Activated CD8-positive, alpha-beta T cell treated with anti-CD3 and anti-CD28 coated beads, Interleukin-2, amount 10 ng/mL, durations not matched to agents 7 days and 5 days (primary cell): ENCODE results near the gene C2CD2. TPM values are rescaled to one million over a fixed set of nuclear protein-coding genes. Genes with fewer than 3 reads are reported as not detected.
"Not testable (repeated sequence)": the region's sequence is repeated elsewhere in the genome, so short reads cannot be mapped to it uniquely, and the experiment has no call there.

Experiments used
- ATAC-seq: fragments of 150-1000 bp; cut with Tn5 transposase; one replicate; pipeline ENCODE4 v1.10.0; 2021; ENCODE audit warnings: moderate library complexity
- CTCF ChIA-PET: fragments of 350-600 bp; sonication (Branson Sonifier 250); formaldehyde crosslinking; loops from one replicate; lab custom pipeline; 2021; ENCODE audit warnings: antibody characterized with exemption; lab: Charles Lee
- POLR2A ChIA-PET: fragments of 350-600 bp; sonication (Branson Sonifier 250); formaldehyde crosslinking; loops from one replicate; lab custom pipeline; 2021; ENCODE audit warnings: antibody characterized with exemption; lab: Charles Lee
- DNase-seq: peaks from one replicate; pipeline ENCODE4 v3.0.0-alpha.2; 2020
- H3K27ac Mint-ChIP-seq: one replicate; pipeline ENCODE4 v1.8.0; 2021; ENCODE audit warnings: mild to moderate bottlenecking, mixed read lengths
- H3K27me3 Mint-ChIP-seq: one replicate; pipeline ENCODE4 v1.8.0; 2021; ENCODE audit warnings: low read depth, mixed read lengths
- H3K36me3 Mint-ChIP-seq: one replicate; pipeline ENCODE4 v1.8.0; 2021; ENCODE audit warnings: low read depth, mixed read lengths
- H3K4me1 Mint-ChIP-seq: one replicate; pipeline ENCODE4 v1.8.0; 2021; ENCODE audit warnings: low read depth, mixed read lengths
- H3K4me3 Mint-ChIP-seq: one replicate; pipeline ENCODE4 v1.8.0; 2021; ENCODE audit warnings: mild to moderate bottlenecking, mixed read lengths
- H3K9me3 Mint-ChIP-seq: one replicate; pipeline ENCODE4 v1.8.0; 2022; ENCODE audit warnings: mixed read lengths; ENCODE audit not compliant: insufficient read depth
- total RNA-seq, 2 experiments: library from RNA; stranded (reverse); gene quantifications; one replicate each; pipeline ENCODE4 v1.2.3, GENCODE V29; 2021

Gene C2CD2
- total RNA-seq, 2 experiments from 2014 or later, result 5.5 to 5.6 TPM

DNA sequence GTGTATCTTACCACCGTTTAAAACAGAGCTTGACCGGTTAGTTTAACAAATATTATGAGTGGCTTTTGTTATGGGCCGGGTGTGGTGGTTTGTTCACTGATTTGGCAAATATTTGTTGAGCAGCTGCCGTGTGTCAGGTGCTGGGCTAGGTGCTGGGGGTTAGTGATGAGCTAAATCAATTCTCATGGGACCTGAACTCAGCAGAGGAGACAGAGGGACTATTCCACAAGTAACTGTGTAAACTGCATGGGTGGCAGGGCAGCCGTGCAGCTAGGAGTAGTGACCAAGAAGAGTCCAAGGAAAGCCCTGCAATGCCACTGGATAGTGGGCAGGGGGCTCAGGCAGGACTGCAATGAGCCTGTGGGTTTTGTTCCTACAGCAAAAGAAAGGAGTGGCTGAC, 11.2 kb upstream of the C2CD2 start:
- ChIA-PET POLR2A (no interaction called here), CTCF (no interaction called here)
- no peak for DNase-seq
- Mint-ChIP-seq H3K4me3 (no peak overlapping the region), H3K27me3 (peaks cover 9% of the 10 kb centered on the region), H3K36me3 (no peaks in the 10 kb centered on the region), H3K27ac (no peak overlapping the region), H3K4me1 (peaks cover 11% of the 10 kb centered on the region), H3K9me3 (no peaks in the 10 kb centered on the region)
- ATAC-seq, result no peak

DNA sequence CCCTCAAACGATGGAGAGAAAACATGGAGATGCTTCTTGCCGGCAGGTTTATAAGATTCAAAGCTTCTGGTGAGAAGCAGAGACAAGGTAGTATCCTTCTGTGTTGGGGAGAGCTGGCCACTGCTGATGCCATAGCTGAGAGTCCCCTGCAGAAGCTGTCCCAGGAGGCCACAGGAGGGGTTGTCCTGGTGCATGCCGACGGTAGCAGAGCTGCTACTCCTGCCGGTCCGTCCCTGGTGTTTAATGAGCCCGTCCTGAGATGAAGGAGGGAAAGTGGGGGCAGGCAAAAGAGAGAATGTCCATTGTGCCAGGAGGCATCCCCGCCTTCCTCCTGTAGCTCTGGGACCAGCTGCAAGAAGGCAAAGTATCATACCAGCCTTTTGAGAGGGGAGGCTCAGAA, 10.4 kb upstream of the C2CD2 start:
- Mint-ChIP-seq H3K4me1 (peaks cover 11% of the 10 kb centered on the region), H3K36me3 (no peaks in the 10 kb centered on the region), H3K27me3 (peaks cover 9% of the 10 kb centered on the region), H3K4me3 (no peak overlapping the region), H3K27ac (no peak overlapping the region), H3K9me3 (no peaks in the 10 kb centered on the region)
- ChIA-PET CTCF (no interaction called here), POLR2A (no interaction called here)
- DNase-seq, result no peak
- ATAC-seq, result no peak

DNA sequence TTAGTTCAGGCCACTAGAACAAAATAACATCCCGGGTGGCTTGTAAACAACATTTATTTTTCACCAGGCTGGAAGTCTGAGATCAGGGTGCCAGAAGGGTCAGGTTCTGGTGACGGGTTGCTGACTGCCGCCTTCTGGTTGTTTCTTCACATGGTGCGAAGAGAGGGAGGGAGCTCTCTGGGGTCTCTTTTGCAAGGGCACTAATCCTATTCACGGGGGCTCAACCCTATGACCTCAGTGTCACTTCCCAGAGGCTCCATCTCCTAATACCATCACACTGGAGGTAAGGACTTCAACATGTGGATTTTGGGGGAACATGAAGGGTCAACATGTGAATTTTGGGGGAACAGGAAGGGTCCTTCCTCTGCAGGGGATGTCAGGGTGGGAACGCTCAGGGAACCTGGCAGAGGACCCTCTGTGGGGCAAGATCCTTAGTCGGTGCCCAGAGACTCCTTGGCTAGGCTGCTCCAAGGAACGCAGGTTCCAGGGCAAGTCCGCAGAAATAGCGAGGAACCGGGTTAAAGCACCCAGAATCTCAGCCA, 8.7 kb upstream of the C2CD2 start:
- Mint-ChIP-seq H3K27ac (no peak overlapping the region), H3K4me3 (no peak overlapping the region), H3K9me3 (no peaks in the 10 kb centered on the region), H3K27me3 (peaks cover 9% of the 10 kb centered on the region), H3K4me1 (peaks cover 13% of the 10 kb centered on the region), H3K36me3 (no peaks in the 10 kb centered on the region)
- POLR2A ChIA-PET, result no interaction called here
- ATAC-seq, result no peak
- no peak for DNase-seq
- CTCF ChIA-PET, result no interaction called here

DNA sequence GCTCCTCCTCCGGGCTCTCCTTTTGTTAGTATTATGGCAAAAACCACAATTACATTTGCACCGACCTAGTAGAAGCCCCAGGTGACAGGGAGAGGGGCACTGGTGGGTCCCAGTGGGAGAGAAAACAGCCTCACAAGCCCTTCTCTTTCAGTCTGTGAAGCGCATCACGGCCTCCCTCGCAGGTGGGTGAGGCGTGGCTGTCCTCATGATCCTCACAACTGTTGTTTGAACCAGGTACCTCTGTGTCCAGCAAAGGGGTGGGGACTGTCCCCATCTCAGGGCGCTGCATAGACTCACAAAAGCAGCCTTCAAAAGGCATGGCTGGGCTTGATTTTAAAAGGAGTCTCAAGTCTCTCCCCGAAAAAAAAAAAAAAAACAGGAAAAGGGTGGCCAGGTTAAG, 7.9 kb upstream of the C2CD2 start:
- peaks cover 9% of the 10 kb centered on the region for H3K27me3 Mint-ChIP-seq
- H3K4me3 Mint-ChIP-seq, result no peak overlapping the region
- ChIA-PET CTCF (no interaction called here), POLR2A (interaction anchor here (1.6 kb wide), 1 partner anchor 12 kb away, joined by 4 read pairs; no protein-coding TSS in a partner anchor)
- peaks cover 20% of the 10 kb centered on the region for H3K4me1 Mint-ChIP-seq
- no peaks in the 10 kb centered on the region for H3K9me3 Mint-ChIP-seq
- ATAC-seq (no peak), DNase-seq (no peak)
- no peaks in the 10 kb centered on the region for H3K36me3 Mint-ChIP-seq
- no peak overlapping the region for H3K27ac Mint-ChIP-seq

DNA sequence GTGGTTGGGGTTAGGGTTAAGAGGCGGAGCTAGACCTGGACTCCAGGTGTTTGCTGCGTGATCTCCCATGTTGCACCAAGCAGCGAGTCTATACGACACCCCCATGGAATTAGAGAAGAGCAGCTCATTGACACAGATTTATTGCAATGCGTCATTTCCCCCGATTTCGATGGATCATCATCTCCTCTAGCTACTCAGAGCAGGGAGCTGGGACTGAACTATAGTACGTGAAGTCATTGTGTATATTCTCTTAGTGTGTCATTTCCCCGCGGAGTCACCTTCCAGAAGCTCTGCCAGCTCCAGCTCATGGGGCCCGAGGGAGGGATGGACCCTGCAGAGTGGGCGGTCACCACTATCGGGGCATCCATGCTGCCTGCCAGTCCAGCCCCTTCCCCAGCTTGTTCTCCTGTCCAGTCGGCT, 7.5 kb upstream of the C2CD2 start:
- Mint-ChIP-seq H3K27me3 (peaks cover 9% of the 10 kb centered on the region), H3K4me3 (no peak overlapping the region), H3K27ac (no peak overlapping the region), H3K9me3 (no peaks in the 10 kb centered on the region), H3K36me3 (no peaks in the 10 kb centered on the region), H3K4me1 (peaks cover 24% of the 10 kb centered on the region)
- ChIA-PET CTCF (no interaction called here), POLR2A (interaction anchor here (1.6 kb wide), 1 partner anchor 12 kb away, joined by 4 read pairs; no protein-coding TSS in a partner anchor)
- DNase-seq (no peak), ATAC-seq (no peak)

DNA sequence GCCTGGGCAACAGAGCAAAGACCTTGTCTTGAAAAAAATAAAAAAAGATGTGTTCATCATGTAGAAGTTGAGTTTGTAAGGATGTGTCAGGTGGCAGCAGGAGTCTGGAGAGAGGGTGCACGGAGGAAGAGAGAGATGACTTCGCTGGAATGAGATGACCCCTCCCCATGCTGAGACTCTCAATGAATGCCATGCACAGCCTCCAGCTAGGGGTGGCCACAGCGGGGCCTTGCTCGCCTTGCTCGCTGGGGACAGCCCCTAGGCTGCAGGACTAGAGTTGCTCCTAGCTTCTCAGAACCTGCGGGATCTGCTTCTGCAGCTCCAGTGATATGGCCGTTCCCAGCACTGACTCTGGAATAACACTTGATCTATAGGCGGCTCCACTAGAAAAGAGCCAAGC, 6.6 kb upstream of the C2CD2 start:
- H3K27me3 Mint-ChIP-seq, result peaks cover 9% of the 10 kb centered on the region
- H3K27ac Mint-ChIP-seq, result no peak overlapping the region
- H3K9me3 Mint-ChIP-seq, result no peaks in the 10 kb centered on the region
- no peaks in the 10 kb centered on the region for H3K36me3 Mint-ChIP-seq
- DNase-seq, result no peak
- ChIA-PET CTCF (no interaction called here), POLR2A (interaction anchor here (1.6 kb wide), 1 partner anchor 13 kb away, joined by 4 read pairs; no protein-coding TSS in a partner anchor)
- H3K4me3 Mint-ChIP-seq, result no peak overlapping the region
- peaks cover 24% of the 10 kb centered on the region for H3K4me1 Mint-ChIP-seq
- ATAC-seq, result no peak

DNA sequence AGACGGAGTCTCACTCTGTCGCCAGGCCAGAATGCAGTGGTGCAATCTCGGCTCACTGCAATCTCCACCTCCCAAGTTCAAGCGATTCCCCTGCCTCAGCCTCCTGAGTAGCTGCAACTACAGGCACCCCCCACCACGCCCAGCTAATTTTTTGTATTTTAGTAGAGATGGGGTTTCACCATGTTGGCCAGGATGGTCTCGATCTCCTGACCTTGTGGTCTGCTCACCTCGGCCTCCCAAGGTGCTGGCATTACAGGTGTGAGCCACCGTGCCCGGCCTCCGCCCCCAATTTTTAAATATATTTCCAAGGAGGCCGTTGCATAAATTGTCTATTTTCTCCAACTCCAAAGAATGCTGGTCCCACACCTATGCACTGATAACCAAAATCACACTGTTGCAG, 5.9 kb upstream of the C2CD2 start:
- H3K4me3 Mint-ChIP-seq, H3K36me3 Mint-ChIP-seq, H3K9me3 Mint-ChIP-seq, POLR2A ChIA-PET, DNase-seq, ATAC-seq, CTCF ChIA-PET, H3K27ac Mint-ChIP-seq: not testable (repeated sequence)
- peaks cover 14% of the 10 kb centered on the region for H3K27me3 Mint-ChIP-seq
- H3K4me1 Mint-ChIP-seq, result peaks cover 24% of the 10 kb centered on the region

DNA sequence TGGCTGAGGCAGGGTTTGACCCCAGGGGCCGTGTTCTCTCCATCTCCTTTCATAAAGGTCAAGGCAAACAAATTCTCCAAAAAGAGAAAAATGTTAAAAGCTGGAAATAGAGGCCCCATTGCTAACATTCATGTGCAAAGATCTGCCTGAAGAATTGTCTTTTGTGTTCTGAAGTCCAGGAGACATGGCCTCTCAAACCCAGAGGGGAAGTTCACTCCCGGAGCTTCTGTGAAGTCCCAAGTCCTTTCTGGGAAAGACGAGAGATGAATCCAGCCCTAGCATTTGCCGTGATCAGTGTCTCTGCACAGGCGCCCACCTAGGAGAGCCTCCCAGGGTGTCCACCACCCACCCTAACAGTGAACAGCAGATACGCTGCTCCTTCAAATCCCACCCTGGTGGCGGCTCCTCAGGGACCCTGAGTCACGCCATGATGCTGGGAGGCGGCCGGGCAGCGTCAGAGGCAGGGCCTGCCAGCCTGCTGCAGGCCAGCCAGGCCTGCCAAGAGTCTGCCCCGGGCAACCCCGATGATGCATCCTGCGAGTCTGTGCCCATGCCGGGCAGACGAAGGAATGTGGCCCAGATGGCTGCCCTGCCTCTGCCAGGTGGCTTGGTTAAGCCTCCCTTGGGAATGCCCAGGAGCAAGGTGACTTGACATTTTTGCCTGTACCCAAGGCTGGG, 5.2 kb upstream of the C2CD2 start:
- Mint-ChIP-seq H3K36me3 (no peaks in the 10 kb centered on the region), H3K9me3 (no peaks in the 10 kb centered on the region), H3K27ac (no peak overlapping the region), H3K4me1 (peaks cover 30% of the 10 kb centered on the region), H3K4me3 (no peak overlapping the region), H3K27me3 (peaks cover 20% of the 10 kb centered on the region)
- ChIA-PET POLR2A (no interaction called here), CTCF (no interaction called here)
- ATAC-seq (no peak), DNase-seq (no peak)

DNA sequence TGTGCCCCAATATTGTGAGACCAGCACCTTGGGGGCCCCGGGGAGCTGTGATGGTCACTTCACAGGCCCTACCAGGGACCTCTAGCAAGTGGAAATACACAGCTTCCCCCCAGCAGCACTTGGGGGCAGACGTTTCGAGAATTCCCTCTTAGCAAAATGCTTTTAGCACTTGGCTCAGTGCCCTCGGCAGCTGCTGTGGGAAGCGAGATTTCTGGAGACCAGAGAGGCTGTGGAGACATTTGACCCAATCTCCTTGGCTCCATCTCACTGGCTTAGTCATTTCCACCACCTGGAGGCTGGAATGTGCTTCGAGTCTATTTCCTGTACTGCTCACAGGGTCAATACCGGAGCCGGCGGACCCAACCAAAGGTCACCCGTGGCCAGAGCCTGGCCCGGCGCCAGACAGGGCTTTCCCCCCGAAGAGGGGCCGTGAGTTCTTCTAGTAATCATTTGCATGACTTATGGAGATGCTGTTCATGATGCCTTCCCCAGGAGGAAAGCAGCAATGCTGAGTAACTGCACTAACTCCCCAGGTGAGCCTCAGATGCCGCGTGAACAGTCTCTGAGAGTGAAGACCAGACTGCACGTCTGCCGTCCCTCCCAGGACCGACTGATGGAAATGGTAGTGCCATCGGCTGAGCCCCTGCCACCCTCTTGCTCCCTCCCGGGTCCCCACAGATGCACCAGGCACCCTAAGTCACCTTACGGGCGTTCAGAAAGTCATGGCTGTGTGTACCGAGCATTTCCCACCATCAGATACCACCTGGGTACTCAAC, 4.4 kb upstream of the C2CD2 start:
- ChIA-PET CTCF (interaction anchor here (1.5 kb wide), 1 partner anchor 29 kb away, joined by 4 read pairs; no protein-coding TSS in a partner anchor), POLR2A (no interaction called here)
- Mint-ChIP-seq H3K36me3 (no peaks in the 10 kb centered on the region), H3K9me3 (no peaks in the 10 kb centered on the region), H3K4me3 (no peak overlapping the region), H3K27ac (no peak overlapping the region), H3K27me3 (peaks cover 20% of the 10 kb centered on the region), H3K4me1 (peaks cover 30% of the 10 kb centered on the region)
- DNase-seq (no peak), ATAC-seq (no peak)

DNA sequence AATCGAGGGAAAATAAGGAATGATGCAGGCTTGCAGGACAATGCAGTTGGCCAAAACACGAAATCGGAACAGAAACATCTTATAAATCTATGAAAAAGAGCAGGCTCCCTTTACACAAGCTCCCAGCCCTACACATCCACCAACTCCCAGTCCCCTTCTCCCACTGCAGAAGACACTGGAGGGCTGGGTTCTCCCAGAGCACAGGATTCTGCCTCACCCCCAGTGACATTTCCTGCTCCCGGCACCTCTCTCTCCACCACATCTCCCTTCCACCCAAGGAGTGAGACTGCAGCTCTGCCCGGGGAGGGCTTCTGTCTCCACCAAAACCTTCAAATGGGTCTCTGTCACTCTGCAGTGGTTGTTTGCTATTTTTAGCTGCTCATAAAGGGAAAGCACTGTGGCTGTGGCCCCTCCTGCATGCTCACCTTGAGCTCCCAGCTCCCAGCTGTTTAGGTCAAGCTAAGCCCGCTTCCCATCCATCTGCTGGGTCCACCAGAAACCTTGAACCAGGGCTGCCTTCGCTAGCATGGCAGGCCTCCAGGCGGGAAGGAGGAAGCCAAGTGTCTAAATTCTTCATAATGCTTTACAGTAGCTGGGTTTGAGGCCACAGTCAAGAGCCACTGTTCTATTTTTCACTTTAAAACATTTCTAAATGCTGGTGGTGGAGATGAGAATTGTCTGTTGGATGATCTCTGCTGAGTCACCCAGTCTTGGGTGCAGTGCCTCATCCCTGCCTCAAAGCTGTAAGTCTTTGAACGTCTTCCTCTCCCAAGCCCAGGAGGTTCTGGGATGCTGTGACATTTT, 3.3 kb upstream of the C2CD2 start:
- H3K4me3 Mint-ChIP-seq, result no peak overlapping the region
- H3K36me3 Mint-ChIP-seq, result no peaks in the 10 kb centered on the region
- ATAC-seq (no peak), DNase-seq (no peak)
- no peaks in the 10 kb centered on the region for H3K9me3 Mint-ChIP-seq
- CTCF ChIA-PET, result interaction anchor here (0.7 to 1.5 kb wide), 2 partner anchors 28 to 52 kb away, joined by 3 to 4 read pairs; no protein-coding TSS in a partner anchor
- H3K4me1 Mint-ChIP-seq, result peaks cover 28% of the 10 kb centered on the region
- no peak overlapping the region for H3K27ac Mint-ChIP-seq
- peaks cover 24% of the 10 kb centered on the region for H3K27me3 Mint-ChIP-seq
- POLR2A ChIA-PET, result interaction anchor here (0.9 kb wide), 1 partner anchor 30 kb away, joined by 3 read pairs; no protein-coding TSS in a partner anchor

DNA sequence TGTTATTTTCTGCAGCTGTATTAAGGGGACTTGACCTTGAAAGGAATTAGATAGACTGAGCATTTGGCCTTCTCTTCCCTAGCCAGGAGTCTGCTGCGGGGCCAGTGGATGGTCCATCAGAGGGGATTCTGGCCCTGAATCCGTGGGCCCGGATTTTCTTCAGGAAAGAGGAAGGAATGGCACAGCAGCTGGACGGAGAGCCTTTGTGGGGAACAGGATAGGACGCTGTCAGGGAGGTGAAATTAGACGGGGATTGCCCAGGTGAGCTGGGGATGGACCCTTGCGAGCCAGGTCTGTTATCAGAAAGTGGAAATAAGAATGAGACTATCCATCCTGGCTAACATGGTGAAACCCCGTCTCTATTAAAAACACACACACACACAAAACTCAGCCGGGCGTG, 1.7 kb upstream of the C2CD2 start:
- Mint-ChIP-seq H3K4me1 (peaks cover 19% of the 10 kb centered on the region), H3K9me3 (no peaks in the 10 kb centered on the region)

More for the DNA sequence above, 1.7 kb upstream of the C2CD2 start:
- Mint-ChIP-seq H3K4me3 (no peak overlapping the region), H3K36me3 (no peaks in the 10 kb centered on the region), H3K27me3 (peaks cover 23% of the 10 kb centered on the region), H3K27ac (no peak overlapping the region)
- ChIA-PET CTCF (no interaction called here), POLR2A (no interaction called here)
- no peak for ATAC-seq
- no peak for DNase-seq
